Coronary artery (tissue), 2 donors: ENCODE data around the gene HJV.

Experiments
- DNase-seq: peaks from one replicate; pipeline ENCODE4 v3.0.0-alpha.2; 2017; ENCODE audit warnings: low spot score
- H3K27ac ChIP-seq, 2 donors: fragments of 200-600 bp; sonication (generic); one replicate each; pipeline ENCODE4 v1.5.1; 2016 to 2019
- H3K4me3 ChIP-seq: fragments of 200-600 bp; sonication (generic); 2 replicates; pipeline ENCODE4 v1.5.1; 2016; ENCODE audit warnings: mild to moderate bottlenecking, moderate library complexity
- TF ChIP-seq, protein P1 (sequence below): fragments of 200-600 bp; sonication (generic); IDR thresholded peaks from one replicate; pipeline ENCODE4 v1.5.1; 2019; ENCODE audit warnings: antibody characterized with exemption

Gene HJV

DNA sequence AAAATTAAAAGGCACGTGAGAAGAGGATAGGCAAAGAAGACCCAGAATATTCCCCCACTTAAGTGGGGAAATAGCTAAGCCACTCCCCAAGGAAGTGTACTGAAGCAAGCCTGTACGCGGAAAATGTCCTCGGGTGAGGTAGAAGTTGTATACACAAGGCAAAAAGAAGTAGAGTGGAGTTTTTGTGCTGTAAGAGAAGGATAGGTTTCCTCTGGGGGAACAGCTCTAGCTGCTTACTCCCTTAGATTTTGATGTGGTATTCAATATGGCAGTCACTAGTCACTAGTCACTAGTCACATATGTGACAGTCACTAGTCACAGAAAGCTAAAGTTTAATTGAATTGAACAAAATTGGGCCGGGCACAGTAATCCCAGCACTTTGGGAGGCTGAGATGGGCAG is 32.8 kb downstream of the HJV start:
- Histone ChIP-seq H3K27ac (peak overlapping the region in 1 of 2 donors; percentile 60), H3K4me3 (no peak overlapping the region)
- TF ChIP-seq, protein P1, sequence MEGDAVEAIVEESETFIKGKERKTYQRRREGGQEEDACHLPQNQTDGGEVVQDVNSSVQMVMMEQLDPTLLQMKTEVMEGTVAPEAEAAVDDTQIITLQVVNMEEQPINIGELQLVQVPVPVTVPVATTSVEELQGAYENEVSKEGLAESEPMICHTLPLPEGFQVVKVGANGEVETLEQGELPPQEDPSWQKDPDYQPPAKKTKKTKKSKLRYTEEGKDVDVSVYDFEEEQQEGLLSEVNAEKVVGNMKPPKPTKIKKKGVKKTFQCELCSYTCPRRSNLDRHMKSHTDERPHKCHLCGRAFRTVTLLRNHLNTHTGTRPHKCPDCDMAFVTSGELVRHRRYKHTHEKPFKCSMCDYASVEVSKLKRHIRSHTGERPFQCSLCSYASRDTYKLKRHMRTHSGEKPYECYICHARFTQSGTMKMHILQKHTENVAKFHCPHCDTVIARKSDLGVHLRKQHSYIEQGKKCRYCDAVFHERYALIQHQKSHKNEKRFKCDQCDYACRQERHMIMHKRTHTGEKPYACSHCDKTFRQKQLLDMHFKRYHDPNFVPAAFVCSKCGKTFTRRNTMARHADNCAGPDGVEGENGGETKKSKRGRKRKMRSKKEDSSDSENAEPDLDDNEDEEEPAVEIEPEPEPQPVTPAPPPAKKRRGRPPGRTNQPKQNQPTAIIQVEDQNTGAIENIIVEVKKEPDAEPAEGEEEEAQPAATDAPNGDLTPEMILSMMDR, result no peak
- peak; percentile 26 for DNase-seq

DNA sequence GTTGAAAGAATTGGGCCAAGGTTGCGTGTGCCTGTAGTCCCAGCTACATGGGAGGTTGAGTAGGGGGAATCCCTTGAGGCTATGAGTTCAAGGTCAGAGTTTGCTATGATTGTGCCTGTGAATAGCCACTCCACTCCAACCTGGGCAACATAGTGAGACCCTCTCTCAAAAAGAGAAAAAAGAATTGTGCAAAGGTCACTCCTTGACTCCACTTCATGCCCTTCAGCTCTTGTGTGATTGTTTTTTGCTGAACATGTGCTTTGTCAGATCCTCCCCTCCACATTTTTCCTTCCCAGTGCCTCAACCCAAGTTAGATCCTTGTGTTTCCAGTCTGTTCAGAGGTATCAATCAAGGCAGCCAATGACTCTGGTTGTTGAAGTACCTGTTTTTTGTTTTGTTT is 33.6 kb downstream of the HJV start:
- TF ChIP-seq, protein P1, result no peak
- DNase-seq, result peak; percentile 14
- H3K27ac ChIP-seq, result peak overlapping the region in 1 of 2 donors; percentile 20
- no peak overlapping the region for H3K4me3 ChIP-seq

DNA sequence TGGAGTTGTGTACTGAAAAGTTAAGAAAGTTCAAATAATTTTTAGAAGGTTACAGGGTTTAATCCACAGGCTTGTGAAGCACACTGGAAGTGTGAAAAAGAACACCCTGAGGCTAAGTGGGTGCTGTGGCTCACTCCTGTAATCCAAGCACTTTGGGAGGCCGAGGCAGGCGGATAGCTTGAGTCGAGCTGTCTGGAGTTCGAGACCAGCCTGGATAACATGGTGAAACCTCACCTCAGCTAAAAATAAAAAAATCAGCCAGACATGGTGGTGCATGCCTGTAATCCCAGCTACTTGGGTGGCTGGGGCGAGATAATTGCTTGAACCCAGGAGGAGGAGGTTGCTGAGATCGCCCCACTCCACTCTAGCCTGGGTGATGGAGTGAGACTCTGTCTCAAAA is 35.0 kb downstream of the HJV start:
- H3K27ac ChIP-seq, result peak overlapping the region; percentile 53 to 87
- TF ChIP-seq, protein P1, result no peak
- DNase-seq, result no peak
- H3K4me3 ChIP-seq, result no peak overlapping the region

DNA sequence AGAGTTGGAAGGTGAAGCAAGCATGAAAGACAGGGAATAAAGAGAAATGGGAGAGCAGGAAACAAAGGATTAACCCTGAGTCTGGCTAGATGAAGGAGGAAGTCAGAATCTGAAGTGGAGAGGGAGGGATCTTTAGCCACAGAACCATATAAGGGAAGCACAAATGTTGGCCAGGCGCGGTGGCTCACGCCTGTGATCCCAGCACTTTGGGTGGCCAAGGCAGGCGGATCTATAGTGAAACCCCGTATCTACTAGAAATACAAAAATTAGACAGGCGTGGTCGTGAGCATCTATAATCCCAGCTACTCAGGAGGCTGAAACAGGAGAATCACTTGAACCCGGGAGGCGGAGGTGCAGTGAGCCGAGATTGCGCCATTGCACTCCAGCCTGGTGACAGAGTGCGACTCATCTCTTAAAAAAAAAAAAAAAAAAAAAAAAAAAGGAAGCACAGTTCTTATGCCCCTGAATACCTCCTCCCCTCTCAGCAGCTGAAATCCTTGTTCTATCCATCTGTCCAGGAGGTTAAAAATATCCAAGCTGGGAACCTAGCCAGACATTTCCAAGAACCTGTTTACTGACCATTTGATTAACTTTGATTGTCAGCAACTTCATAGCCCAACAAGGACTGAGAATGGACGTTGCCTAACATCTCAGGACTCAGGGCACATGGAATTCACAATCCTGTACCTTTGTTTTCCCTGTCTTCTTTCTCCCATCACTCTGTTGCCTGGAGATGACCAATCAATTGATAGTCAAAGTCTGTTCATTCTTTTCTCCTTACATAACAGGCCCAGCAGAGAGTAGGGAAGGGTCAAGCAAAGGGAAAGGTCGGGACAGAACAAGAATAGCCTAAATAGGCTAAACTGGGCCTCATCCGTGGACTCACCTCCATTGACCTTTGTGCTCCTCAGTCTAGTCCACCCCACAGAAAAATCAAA is 35.8 kb downstream of the HJV start:
- peak; percentile 73 for DNase-seq
- peak overlapping the region; percentile 87 to 95 for H3K27ac ChIP-seq

DNA sequence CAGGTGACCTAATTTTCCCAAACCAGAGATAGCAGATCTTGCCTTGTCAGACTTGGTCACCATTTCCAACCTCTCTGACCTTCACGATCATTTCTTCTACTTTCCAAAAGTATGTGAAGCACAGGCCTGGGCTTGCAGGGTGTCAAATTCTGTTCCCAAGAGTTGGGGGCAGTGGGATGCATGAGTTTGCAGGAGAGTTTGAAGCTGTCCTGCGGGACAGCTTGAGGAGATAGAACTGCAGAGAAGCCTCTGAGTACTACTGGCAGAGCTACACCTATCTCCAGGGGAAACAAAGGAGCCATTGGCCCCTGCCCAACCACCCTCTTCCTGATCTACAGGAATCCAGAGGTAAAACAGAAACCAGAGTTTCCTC is 36.4 kb downstream of the HJV start:
- Histone ChIP-seq H3K27ac (peak overlapping the region; percentile 87 to 95), H3K4me3 (peak overlapping the region; percentile 58)
- DNase-seq, result peak; percentile 72

More for the DNA sequence above, 35.8 kb downstream of the HJV start:
- peak overlapping the region; percentile 58 for H3K4me3 ChIP-seq
- TF ChIP-seq, protein P1, result no peak

DNA sequence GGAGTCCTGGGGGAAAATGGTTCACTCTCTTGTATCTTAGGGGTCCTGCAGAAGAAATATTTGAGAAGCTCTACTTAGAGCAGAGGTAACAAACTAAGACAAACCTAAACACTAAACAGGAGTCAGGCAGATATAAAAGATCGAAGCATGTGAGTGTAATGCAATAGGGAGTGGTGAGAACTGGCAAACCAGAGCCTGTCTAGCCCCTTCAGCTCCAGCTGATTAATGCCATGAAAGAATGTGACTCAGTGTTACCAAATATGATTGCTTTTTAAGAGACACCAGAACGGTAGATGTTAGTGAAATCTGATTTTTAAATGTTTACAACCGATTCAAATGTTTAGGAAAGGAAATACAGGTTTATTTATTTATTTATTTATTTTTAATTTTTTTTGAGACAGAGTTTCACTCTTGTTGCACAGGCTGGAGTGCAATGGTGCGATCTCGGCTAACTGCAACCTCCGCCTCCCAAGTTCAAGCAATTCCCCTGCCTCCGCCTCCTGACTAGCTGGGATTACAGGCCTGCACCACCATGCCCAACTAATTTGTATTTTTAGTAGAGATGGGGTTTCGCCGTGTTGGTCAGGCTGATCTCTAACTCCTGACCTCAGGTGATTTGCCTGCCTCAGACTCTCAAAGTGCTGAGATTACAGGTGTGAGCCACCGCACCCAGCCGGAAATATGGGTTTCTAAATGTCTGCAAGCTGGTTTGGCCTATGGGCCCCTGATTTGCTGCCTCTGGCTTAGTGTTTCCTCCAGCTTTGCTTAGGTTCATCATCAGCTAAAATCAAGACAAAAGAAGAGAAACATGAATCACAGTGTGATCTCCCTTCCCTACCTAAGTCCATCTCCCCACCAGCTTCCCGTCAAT is 37.3 kb downstream of the HJV start:
- DNase-seq, result peak; percentile 57
- no peak overlapping the region for H3K4me3 ChIP-seq
- H3K27ac ChIP-seq, result peak overlapping the region; percentile 95 to 99
- TF ChIP-seq, protein P1, result no peak

More for the DNA sequence above, 36.4 kb downstream of the HJV start:
- TF ChIP-seq, protein P1, result no peak
